Hepatocyte (in vitro differentiated cells): ENCODE measurements around the gene SPAG16.

Source experiments
- CTCF ChIP-seq: fragments of 200-600 bp; sonication (generic); IDR thresholded peaks from 2 replicates; pipeline ENCODE4 v1.5.1; 2016; ENCODE audit warnings: antibody characterized with exemption, mild to moderate bottlenecking; ENCODE audit not compliant: poor library complexity
- EZH2 ChIP-seq: fragments of 200-600 bp; sonication (generic); IDR thresholded peaks from 2 replicates; pipeline ENCODE4 v1.6.1; 2016; ENCODE audit warnings: antibody characterized with exemption, mild to moderate bottlenecking, borderline replicate concordance

GRCh38 chr2:214217136-214217535 is 932.9 kb downstream of the SPAG16 start:
- no peak for TF ChIP-seq EZH2
- TF ChIP-seq CTCF: no peak
